Colonic mucosa (tissue), 4 donors: ENCODE results near the gene XPC. TPM values are rescaled to one million over a fixed set of nuclear protein-coding genes. Genes with fewer than 3 reads are reported as not detected.

ENCODE experiments used
- DNase-seq: peaks from one replicate; pipeline ENCODE4 v3.0.0-alpha.2; 2020
- H3K27ac ChIP-seq: fragments of 200-600 bp; one replicate; pipeline ENCODE4 v1.8.0; 2021
- H3K27me3 ChIP-seq: fragments of 200-600 bp; one replicate; pipeline ENCODE4 v1.8.0; 2021
- H3K36me3 ChIP-seq: fragments of 200-600 bp; one replicate; pipeline ENCODE4 v1.8.0; 2021
- H3K4me1 ChIP-seq: fragments of 200-600 bp; one replicate; pipeline ENCODE4 v1.8.0; 2021; ENCODE audit warnings: mild to moderate bottlenecking
- H3K4me3 ChIP-seq: fragments of 200-600 bp; one replicate; pipeline ENCODE4 v1.8.0; 2021
- H3K9ac ChIP-seq, 2 donors: one replicate each; pipeline ENCODE4 v1.7.0; 2013; ENCODE audit warnings: control low read depth in 2 of 2, low read depth in 2 of 2, low read length in 2 of 2
- H3K9me3 ChIP-seq: fragments of 200-600 bp; one replicate; pipeline ENCODE4 v1.8.0; 2021
- CTCF ChIP-seq: fragments of 200-600 bp; IDR thresholded peaks from one replicate; pipeline ENCODE4 v1.8.0; 2022; ENCODE audit warnings: antibody characterized with exemption, mild to moderate bottlenecking
- intact Hi-C: fragments of 100-400 bp; cut with DNase I; formaldehyde crosslinking; loops from one replicate; pipeline ENCODE4 v1.14.1; 2022
- total RNA-seq, 2 donors: library from RNA; stranded (reverse); fragmentation: NEBNext Ultra II Directional in 1 of 2; extraction: Animal tissue kit (Norgen Biotek cat#: 25700) in 1 of 2; gene quantifications; one replicate each; pipeline ENCODE4 v1.2.1, GENCODE V29; 2021
- donor health status: healthy.
- donor health status: DM: no; HTN: no; CAD: no.
- donor health status: DM: no; HTN: no; CAD: no.

XPC gene
- total RNA-seq, 2 donors from 2014 or later, result 14.7 to 23.3 TPM

DNA sequence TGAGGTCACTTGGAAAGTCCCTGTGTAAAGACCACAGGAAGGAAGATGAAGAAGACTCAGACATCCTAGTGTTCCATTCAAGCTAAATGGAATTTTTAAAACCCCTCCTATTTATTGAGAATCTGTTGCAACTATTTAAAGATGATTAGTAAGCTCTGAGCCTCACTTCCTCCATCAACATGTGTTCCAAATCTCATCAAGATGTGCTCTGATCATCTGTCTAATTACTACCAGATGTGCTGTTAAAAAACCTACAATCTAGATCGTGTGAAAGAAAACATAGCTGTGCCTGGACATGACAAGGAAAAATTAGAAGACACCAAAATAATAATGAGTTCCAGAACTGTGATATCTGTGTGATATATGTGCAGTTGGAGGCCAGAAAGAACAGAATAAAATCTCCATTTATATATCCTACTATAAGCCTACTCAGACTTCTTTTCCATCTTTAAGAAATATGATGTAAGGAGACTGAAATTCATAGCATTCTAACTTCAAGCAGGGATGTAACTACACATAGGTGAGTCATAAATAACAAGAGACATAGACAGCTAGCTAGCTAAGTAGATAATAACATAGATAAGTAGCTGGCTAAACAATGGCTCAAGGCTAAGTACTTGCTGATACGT is 7.8 kb downstream of the XPC start:
- peaks cover 9% of the 10 kb centered on the region for H3K36me3 ChIP-seq
- H3K27me3 ChIP-seq, result no peaks in the 10 kb centered on the region
- TF ChIP-seq CTCF, result no peak
- intact Hi-C loops, result no loop called here
- no peak overlapping the region for H3K4me3 ChIP-seq
- no peak for DNase-seq
- H3K4me1 ChIP-seq, result no peaks in the 10 kb centered on the region
- H3K9ac ChIP-seq, result no peak overlapping the region
- H3K27ac ChIP-seq, result no peak overlapping the region
- no peaks in the 10 kb centered on the region for H3K9me3 ChIP-seq

- H3K4me1 ChIP-seq, result no peaks in the 10 kb centered on the region
- TF ChIP-seq CTCF, result no peak
- H3K27ac ChIP-seq, result no peak overlapping the region
- H3K4me3 ChIP-seq, result no peak overlapping the region
- no peaks in the 10 kb centered on the region for H3K9me3 ChIP-seq
- intact Hi-C loops, result no loop called here
- peaks cover 13% of the 10 kb centered on the region for H3K36me3 ChIP-seq
- no peak for DNase-seq
- no peaks in the 10 kb centered on the region for H3K27me3 ChIP-seq
- no peak overlapping the region for H3K9ac ChIP-seq
Observed at GRCh38 chr3:14169871-14170270, 8.5 kb downstream of the XPC start.

GRCh38 chr3:14169435-14169834 is 9.0 kb downstream of the XPC start:
- TF ChIP-seq CTCF, result no peak
- Histone ChIP-seq H3K9ac (no peak overlapping the region), H3K27ac (no peak overlapping the region), H3K36me3 (peaks cover 15% of the 10 kb centered on the region), H3K4me1 (no peaks in the 10 kb centered on the region), H3K4me3 (no peak overlapping the region), H3K27me3 (no peaks in the 10 kb centered on the region), H3K9me3 (no peaks in the 10 kb centered on the region)
- intact Hi-C loops, result no loop called here
- DNase-seq, result no peak

- intact Hi-C loops, result no loop called here
- H3K27ac ChIP-seq, result no peak overlapping the region
- H3K4me3 ChIP-seq, result no peak overlapping the region
- DNase-seq, result no peak
- no peak for TF ChIP-seq CTCF
- H3K4me1 ChIP-seq, result no peaks in the 10 kb centered on the region
- no peaks in the 10 kb centered on the region for H3K27me3 ChIP-seq
- H3K9ac ChIP-seq, result no peak overlapping the region
- H3K9me3 ChIP-seq, result no peaks in the 10 kb centered on the region
- peaks cover 15% of the 10 kb centered on the region for H3K36me3 ChIP-seq
Observed at GRCh38 chr3:14166877-14167603, 11.4 kb downstream of the XPC start.

GRCh38 chr3:14162178-14162577 is 16.2 kb downstream of the XPC start:
- Histone ChIP-seq H3K36me3 (peaks cover 8% of the 10 kb centered on the region), H3K9me3 (no peaks in the 10 kb centered on the region), H3K9ac (no peak overlapping the region), H3K27me3 (no peaks in the 10 kb centered on the region), H3K4me3 (no peak overlapping the region), H3K27ac (no peak overlapping the region), H3K4me1 (no peaks in the 10 kb centered on the region)
- DNase-seq, result no peak
- TF ChIP-seq CTCF, result no peak
- intact Hi-C loops, result no loop called here
